Cerebellar nuclear complex (tissue), 1 donor: Measurements from ENCODE around the gene TMEM17.

Experiments
- DNase-seq, 2 experiments: peaks; one replicate each; lab custom pipeline; 2025; lab: John Stamatoyannopoulos, UW

TMEM17 gene

DNA sequence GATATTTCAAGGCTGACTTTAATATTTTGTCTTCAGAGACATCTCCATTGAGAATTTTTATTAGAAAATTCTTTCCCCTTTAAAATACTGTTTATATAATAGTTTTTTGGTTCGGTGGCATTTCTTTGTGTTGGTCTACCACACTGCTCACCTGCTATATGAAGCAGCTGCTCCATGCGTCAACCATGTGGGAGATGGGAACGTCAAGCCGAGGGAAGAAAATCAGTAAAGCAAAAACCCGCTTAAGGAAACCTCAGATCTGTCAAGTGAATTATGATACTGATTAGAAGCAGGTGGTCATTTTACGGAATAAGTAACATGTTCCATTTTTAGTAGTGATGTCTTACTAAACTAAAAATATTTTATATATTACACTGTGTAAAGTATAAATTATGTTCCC is 5.6 kb upstream of the TMEM17 start:
- DNase-seq: no peak

DNA sequence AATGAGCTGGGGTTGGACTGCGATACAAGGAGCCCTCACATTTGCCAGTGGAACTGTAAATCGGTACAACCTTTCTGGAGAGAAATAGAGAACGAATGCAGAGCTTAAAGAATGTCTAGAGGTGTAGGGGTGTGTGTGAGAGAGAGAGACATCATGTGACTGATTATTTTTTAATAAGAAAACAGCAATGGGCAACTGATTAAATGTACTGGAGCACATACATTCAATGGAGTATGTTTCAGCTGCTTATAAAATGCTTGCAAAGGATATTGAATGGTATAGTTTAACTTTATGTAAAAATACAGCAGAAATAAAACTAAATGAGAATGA is 391 bp upstream of the TMEM17 start:
- DNase-seq: no peak

DNA sequence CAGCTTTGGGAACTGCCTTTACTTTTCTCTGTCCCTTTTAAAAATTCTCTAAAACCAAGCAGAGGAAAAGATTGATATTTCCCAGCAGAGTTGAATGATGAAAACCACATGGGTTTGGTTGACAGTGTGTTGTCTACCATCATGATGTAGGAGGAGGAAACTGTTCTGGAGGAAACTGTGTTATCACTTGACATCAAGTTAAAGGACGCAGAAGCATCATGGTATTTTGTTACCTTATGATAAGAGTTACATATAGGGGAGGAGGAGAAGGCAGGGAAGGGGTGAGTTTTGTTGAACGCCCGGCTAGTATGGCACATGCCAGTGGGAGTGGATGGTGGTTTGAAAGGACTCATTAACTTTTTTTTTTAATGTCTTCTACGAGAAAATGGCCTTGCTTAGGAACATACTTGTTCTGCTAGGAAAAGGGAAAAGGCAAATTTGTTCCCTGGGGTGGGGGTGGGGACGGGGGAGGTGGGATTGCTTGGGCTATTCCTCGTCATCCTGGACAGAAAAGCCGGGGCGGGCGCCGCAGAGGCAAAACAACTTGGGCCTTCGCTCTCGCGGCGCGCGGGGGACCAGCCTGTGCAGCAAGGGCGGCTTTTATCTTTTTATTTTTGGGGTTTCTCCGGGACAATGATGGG is 766 bp downstream of the TMEM17 start:
- no peak for DNase-seq

DNA sequence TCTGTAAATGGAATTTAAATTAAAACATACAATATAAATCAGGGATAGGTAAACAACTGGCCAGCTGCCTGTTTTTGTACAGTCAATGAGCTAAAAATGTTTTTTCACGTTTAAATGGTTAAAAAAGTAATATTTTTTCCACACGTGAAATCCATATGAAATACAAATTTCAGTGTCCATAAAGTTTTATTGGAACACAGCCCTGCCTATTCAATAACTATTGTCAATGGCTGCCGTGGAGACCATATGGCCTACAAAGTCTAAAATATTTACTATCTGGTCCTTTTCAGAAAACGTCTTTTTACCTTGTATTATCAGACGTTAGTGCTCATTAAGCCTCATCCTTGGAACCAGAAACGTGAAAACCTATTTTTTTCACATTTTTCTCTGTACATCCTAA is 1.3 kb downstream of the TMEM17 start:
- DNase-seq: no peak

DNA sequence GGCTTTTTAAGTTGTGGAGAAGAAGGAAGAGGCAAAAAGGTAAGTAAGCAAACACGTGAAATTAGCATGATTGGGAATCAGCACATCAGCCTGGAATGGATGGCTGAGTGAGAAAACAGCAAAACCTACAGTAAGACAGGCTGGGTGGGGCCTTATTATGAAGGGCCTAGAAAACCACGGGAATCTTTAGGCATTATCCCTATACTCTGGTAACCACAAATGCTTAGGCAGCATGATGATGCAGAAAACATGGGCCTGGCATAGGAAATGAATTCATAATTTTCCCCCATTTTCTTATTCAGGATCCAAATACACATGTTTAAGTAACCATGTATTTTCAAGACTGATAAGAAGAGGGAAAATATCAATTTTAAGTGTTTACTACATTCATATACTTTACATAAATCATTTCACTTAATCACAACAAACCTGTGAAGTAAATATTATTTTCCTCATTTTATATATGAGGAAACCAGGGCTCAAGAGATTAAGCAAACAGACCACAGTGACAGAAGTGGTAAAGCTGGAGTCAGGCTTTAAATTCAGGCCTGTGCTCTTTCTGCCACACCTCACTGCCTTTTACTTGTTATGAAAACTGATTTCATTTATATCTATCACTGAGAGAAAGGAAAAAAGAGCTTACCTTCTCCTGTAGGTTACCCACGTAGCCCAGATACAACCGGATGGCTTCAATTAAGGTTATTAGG is 4.0 kb downstream of the TMEM17 start:
- no peak for DNase-seq

DNA sequence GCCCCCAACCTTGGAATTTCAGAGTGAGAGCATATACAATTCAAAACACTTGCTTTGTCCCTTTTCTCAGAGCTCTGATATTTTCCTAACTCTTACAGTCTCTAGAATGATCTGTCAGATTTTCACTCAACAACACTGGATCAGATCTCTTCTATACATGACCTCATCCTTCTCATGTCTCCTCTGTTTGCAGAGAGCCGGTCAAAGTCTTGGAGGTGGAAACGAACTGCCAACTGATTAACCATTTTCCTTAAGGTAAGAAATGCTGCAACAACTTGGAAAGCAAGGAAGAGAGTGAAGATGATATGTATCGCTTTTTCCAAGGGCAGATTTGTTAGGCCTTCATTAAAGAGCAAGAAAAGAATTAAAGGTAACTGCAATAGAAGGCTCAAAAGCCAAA is 4.9 kb downstream of the TMEM17 start:
- no peak for DNase-seq

DNA sequence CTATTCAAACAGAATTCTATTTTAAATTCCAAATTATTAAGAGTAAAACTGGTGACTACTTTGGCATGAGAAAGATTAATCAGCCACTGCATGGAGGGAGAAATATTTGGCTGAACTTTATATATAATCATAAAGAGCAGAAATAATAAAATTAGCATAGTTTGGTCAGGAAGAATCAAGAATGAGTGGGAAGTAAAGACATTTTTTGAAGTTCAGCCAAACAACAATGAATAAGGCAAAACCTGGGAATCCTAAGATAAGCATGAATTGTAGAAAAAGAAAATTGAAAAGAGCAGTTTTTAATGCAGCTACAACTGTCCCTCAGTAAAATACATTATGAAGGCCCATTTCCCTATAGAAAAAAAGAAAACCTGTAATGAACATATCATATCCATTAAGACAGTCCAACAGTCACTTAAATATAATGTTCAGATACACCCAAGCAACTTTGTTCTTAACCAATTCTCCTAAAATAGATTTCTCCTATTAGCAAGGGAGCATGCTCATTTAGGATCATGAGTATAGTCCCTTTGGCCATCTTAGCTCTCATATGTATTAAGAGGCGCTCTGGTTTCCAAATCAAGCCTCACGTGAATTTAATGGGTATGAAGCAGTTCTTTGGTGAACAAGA is 6.5 kb downstream of the TMEM17 start:
- DNase-seq: no peak

DNA sequence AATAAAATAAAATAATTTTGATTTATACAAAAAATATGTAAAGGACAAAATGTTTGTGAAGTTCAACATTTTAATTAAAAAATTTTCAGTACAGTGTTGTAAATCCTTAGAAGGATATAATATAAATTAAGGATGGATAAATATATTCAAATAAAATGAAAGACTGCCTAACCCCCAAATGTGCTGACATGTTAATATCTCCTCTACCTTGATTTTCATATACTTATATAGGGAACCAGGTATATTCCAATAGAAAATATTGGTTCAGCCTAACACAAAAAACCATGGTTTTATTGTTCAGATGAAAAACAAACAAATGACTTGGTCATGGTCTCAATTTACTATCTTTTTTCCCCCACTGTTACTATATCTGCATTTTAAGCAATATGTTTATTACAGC is 7.3 kb downstream of the TMEM17 start:
- DNase-seq: no peak

DNA sequence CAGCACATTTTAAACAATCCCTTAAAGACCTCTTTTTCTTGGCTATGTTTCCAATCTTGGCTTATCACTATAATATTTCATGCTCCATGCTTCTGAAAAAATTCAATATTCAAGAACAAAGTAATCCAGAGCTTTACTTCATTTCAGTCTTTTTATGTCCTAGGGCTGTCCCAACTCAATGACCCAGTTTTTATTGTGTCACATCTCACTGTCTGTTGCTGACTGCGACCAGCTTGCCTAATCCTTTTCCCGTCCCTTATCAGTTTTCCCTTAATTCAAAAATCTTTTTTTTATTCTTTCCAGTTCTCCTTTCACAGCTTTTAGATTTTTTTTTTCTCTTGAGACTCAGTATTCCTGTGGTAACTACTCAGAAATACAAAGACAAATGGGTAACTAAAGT is 10.2 kb downstream of the TMEM17 start:
- no peak for DNase-seq

DNA sequence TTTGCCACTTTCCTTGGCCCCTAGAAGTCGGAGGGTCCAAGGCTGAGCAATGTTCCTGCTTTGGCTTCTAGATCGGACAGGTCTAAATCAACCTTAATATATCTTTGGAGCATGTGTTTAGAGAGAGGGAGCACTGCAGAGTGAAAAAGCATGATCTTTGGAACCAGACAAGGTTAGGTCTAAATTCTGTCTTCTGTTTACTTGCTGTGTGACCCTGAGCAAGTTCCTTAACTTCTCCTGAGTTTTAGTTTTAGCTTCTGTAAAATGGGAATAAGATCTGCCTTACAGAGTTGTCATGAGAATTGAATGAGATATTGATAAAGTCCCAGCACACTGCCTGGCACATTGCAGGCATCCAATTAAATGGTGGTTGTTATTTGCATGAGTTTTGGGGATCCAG is 13.9 kb downstream of the TMEM17 start:
- no peak for DNase-seq

DNA sequence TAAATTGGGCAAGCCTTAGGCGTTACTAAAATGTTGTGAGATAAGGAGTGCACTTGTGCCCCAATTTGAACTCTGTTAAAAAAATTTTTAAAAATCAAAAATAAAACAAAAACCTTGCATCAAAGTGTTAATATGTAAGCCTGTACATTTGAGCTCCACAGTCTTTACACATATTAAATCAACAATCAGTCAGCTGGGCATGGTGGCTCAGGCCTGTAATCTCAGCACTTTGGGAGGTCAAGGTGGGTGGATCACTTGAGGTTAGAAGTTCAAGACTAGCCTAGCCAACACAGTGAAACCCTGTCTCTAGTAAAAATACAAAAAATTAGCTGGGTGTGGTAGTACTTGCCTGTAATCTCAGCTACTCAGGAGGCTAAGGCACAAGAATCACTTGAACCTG is 16.3 kb downstream of the TMEM17 start:
- no peak for DNase-seq

DNA sequence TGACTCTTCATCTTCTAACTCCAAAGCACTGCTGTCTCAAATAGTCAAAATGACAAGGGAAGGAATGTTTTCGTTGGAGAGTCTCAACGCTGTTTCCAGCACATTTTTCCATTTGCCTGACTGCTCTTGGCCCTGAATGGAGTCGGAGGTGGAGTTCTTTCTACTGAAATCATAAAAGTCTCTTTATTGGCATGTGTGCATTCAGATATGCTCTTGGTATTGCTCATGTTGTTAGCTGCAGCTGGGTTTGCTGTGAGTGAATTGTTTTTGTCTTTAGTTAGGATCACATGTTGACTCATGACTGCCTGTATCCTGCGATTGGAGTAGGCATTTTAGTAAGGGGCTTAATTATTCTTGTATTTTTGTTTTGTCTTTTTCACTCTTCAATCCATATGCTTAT is 16.8 kb downstream of the TMEM17 start:
- DNase-seq: no peak

DNA sequence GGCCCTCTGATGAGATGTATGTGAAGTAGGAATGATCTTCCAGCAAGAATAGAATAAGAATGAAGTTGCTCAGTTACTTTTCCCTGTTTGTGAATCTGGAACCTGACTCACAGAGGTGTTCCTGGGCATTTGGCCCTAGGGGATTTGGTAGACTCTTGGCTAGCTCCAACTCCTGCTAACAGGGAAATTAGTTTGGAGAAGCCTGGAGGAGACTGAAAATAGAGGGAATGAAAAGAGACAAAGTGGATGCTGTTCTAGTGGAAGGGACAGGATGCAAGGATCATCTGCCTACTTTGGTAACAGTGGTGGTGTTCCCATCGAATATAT is 19.6 kb downstream of the TMEM17 start:
- no peak for DNase-seq

DNA sequence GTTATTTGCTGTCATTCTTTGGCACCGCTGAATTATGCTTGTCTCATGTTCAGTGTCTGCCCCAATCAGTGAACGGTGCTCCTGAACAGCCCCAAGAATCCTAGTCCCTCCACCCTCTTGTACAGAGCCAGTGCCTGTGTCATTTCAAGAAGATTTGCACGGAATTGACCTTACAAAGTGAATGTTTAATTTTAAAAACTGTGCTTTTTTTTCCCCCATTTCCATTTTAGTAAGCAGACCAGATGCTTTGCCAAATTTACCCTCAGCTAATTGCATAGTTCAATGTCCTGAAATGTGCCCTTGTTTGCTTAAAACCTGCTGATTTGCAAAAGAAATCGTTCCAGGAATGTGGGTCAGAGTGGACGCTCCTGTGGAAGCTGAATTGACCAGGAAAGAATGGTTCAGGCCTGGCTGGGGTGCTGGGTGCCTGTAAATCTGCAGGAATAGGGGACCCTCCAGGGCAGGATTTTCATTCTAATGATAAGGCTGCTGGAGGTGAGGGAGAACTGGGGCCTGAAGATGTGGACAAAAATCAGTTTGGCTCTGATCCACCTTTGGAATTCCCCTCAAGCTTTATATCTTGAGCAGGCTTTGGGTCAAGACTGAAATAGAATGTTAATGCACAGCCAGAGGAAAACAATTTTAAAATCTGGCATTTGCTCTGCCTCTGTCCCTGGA is 20.1 kb downstream of the TMEM17 start:
- DNase-seq: no peak

DNA sequence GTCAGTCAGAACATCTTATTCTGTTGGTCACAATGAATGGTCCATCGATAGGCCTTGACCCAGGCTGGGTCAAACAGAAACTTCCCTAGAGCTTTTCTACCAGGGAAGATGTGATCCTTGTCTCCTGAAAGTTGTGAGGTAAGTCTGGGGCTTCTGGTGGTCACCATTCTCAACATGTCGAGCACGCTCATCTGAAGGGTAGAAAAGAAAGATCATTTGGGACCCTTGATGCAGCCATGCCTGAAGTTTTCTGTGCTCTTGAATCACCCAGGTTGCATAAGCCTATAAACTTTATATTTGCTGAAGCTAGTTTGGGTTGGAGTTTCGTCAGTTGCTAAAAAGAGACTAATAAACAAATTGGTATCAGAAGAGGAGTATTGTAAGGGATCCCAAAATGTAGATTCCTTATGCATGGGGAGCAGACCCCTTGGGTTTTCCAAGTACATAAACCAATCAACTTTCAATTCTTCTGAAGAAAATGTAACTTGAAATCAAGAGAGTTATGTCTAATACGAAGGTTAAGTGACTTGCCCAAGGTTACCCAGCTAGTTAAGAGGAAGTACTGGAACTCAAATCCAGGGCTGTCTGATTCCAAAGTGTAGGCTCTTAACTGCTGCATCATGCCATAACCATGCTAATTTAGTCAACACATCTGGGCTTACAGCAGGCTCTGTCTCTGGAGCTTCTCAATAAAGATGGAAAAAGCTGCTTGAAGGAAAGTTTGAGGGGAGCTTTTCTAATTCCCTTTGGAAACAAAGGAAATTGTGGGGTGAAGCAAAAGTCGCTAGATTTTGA is 23.2 kb downstream of the TMEM17 start:
- DNase-seq: no peak

DNA sequence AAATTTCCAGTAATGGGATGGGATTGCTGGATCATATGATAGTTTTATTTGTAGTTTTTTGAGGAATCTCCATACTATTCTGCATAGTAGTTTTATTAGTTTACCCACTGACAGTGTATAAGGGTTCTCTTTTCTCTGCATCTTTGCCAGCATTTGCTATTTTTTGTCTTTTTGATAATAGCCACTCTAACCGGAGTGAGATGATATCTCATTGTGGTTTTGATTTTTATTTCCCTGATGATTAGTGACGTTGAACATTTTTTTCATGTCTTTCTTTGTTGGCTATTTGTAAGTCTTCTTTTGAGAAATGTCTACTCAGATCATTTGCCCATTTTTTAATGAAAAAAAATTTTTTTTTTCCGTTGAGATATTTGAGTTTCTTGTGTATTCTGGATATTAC is 26.1 kb downstream of the TMEM17 start:
- DNase-seq: no peak

DNA sequence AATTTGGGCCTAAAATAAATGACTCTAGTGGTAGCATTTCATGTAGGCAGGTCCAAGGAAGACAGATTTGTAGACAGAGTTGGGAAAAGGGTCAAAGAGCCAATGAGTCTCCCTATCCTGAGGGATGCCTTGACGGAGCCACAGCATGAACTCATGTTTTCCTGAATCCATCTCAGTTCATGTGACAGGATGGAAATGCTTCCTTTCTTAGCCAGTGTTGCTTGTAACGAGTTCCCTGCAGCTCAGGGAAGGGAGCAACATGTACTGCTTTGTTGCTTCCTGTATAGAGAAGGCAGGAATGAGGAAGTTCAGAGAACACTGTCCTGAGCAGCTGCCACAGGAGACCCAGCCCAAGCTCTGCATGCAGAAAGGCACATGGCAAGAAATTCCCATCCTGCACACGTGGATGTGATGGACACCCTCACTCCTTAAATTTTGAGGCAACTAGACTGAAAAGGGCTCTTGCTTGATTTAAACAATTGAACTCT is 27.9 kb downstream of the TMEM17 start:
- no peak for DNase-seq

DNA sequence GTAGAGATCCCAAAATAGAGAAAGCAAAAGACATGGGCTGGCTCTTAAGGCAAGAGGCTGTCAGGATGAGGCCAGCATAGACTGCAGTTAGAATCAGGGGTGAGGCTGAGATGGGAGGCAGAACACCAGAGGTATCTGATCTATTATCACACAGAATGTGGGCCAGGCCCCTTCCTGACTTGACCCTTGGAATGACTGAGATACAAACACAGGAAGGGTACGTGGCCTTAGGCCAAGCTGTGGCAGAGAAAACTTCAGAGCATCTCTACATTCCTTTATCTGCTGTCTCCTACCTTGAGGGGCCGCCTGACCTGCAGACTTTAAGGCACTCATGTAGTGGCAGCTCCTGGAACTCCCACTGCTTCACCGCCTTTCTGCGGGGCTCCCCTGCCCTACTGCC is 28.4 kb downstream of the TMEM17 start:
- no peak for DNase-seq

DNA sequence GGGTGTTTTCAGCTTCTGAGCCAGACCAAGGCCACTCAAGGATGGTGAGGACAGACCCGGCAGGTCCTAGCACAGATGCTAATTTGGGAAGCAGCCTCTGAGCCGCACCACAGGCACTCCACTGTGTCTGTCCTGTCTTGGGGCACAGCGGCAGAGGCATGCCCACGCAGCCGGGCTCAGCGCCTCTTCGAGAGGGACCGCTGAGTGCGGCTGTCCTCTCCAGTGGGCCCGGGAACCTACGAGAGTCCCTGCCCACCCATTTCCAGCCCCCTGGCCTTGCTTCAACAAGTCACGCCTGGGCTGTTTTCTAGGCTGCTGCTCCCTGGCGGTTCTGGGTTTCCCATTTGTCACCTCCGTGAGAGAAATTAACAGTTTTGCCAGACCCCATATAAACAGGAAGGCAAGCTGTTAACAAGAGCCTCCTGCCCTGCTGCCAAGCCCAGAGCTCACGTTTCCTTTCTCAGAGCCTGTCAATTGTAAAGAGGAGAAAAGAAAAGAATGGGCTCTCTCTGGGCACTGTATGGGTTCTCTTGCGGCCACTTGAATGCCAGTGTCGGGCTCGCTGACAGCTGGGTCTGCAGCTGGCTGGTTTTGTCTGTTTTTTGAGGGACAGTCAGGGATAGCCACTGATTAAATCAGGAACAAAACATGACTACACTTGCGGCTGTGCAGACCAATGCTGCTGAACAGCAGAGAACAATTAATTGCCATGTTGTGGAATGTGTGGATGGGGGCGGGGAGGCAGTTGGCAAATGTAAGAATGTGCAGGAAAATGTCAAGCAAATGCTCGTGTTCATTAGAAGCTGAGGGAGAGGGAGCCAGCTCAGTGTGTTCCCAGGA is 30.6 kb downstream of the TMEM17 start:
- peak in 1 of 2 experiments; percentile 72 for DNase-seq

DNA sequence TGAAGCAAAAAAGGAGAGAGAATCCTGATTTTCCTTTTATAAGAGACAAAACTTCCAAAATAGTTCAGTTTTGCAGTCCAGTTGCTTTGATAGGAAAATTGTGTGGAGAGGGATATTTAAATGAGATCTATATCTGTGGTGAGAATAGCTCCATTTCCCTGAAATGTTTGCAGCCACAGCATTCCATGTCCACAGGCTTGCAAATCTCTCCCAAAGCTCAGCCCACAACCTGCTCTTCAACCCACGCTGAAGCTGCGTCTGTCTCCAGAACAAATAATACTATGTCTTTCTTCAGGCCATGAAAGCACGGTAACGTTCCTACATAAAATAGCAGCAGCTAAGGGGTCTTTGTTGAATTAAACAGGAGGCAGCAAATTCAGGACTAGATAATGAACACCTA is 31.8 kb downstream of the TMEM17 start:
- DNase-seq: no peak

DNA sequence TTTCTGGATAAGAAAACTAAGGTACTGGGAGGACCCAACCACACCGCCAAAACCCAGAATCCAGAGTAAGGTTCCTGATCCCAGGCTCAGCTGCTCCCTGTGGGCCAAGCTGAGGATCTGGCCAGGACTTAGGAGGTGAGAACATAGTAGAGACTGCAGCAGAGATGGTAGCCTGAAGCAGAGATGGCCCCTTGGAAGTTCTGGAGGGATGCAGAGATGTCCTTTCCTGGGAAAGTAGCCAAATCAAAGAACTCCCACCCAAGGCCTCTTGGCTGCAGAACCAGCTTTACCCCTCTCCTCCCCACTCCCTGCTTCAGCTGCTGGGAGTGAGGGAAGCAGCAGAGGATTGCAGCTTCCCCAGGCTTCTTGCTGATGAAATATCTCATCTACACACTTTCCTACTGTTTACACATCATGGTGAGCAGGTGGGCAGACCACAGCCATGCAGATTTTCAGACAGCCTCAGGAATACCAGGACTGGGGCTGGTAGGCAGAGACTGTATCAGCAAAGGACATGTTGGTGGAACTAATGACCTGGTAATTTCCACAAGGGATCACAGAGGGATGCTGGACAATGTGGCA is 32.7 kb downstream of the TMEM17 start:
- DNase-seq: no peak
